ENCODE measurements around the gene TBC1D20.

The TBC1D20 gene

GRCh38 chr20:416950-417800 is 45.2 kb downstream of the TBC1D20 start:
- no peaks in the 10 kb centered on the region for H3K36me3 ChIP-seq

GRCh38 chr20:415820-416322 is 46.5 kb downstream of the TBC1D20 start:
- Histone ChIP-seq H3K27me3 (no peaks in the 10 kb centered on the region), H3K4me3 (ENCODE audit: low read depth, low read length) (no peak overlapping the region), H3K4me1 (no peaks in the 10 kb centered on the region), H3K9me3 (no peaks in the 10 kb centered on the region), H3K36me3 (no peaks in the 10 kb centered on the region)
- TF ChIP-seq CTCF (IDR thresholded peaks at IDR 0.05; ENCODE audit: low read depth, low read length), result no peak
- no peak for DNase-seq

More at GRCh38 chr20:416950-417800, 45.2 kb downstream of the TBC1D20 start:
- Histone ChIP-seq H3K4me3 (ENCODE audit: low read depth, low read length) (no peak overlapping the region), H3K4me1 (no peaks in the 10 kb centered on the region), H3K9me3 (no peaks in the 10 kb centered on the region), H3K27me3 (no peaks in the 10 kb centered on the region)
- TF ChIP-seq CTCF (IDR thresholded peaks at IDR 0.05; ENCODE audit: low read depth, low read length), result no peak
- DNase-seq, result no peak

GRCh38 chr20:414161-414560 is 48.2 kb downstream of the TBC1D20 start:
- H3K4me1 ChIP-seq, result no peaks in the 10 kb centered on the region
- DNase-seq, result no peak
- H3K36me3 ChIP-seq, result no peaks in the 10 kb centered on the region
- H3K4me3 ChIP-seq (ENCODE audit: low read depth, low read length), result no peak overlapping the region
- no peak for TF ChIP-seq CTCF (IDR thresholded peaks at IDR 0.05; ENCODE audit: low read depth, low read length)
- no peaks in the 10 kb centered on the region for H3K9me3 ChIP-seq
- no peaks in the 10 kb centered on the region for H3K27me3 ChIP-seq

GRCh38 chr20:412081-412480 is 50.3 kb downstream of the TBC1D20 start:
- Histone ChIP-seq H3K4me3 (ENCODE audit: low read depth, low read length) (no peak overlapping the region), H3K27me3 (no peaks in the 10 kb centered on the region), H3K9me3 (no peaks in the 10 kb centered on the region), H3K36me3 (no peaks in the 10 kb centered on the region), H3K4me1 (no peaks in the 10 kb centered on the region)
- no peak for DNase-seq
- no peak for TF ChIP-seq CTCF (IDR thresholded peaks at IDR 0.05; ENCODE audit: low read depth, low read length)

- no peak for DNase-seq
- no peaks in the 10 kb centered on the region for H3K4me1 ChIP-seq
- TF ChIP-seq CTCF (IDR thresholded peaks at IDR 0.05; ENCODE audit: low read depth, low read length), result no peak
- H3K27me3 ChIP-seq, result no peaks in the 10 kb centered on the region
- H3K4me3 ChIP-seq (ENCODE audit: low read depth, low read length), result peak overlapping the region; percentile 78
- no peaks in the 10 kb centered on the region for H3K9me3 ChIP-seq
- no peaks in the 10 kb centered on the region for H3K36me3 ChIP-seq
Measured at GRCh38 chr20:409697-410559, 52.4 kb downstream of the TBC1D20 start.

Measured in BE2C (cell line).